Neural progenitor cell (in vitro differentiated cells): ENCODE measurements around the gene OR10J4. TPM values are rescaled to one million over a fixed set of nuclear protein-coding genes. Genes with fewer than 3 reads are reported as not detected.
"Not testable (repeated sequence)": the region's sequence is repeated elsewhere in the genome, so short reads cannot be mapped to it uniquely, and the experiment has no call there.

Experiments
- DNase-seq: peaks from one replicate; pipeline ENCODE4 v3.0.0-alpha.2; 2016; ENCODE audit warnings: low spot score
- H2AFZ ChIP-seq: fragments of 200-600 bp; sonication (generic); replicated peaks from 2 replicates; pipeline ENCODE4 v1.6.1; 2016; ENCODE audit warnings: antibody characterized with exemption
- H3F3A ChIP-seq: fragments of 200-600 bp; sonication (generic); 2 replicates; pipeline ENCODE4 v1.6.1; 2016; ENCODE audit warnings: antibody characterized with exemption, low read depth
- H3K27ac ChIP-seq: fragments of 200-600 bp; sonication (generic); 2 replicates; pipeline ENCODE4 v1.5.1; 2016; ENCODE audit warnings: mild to moderate bottlenecking
- H3K27me3 ChIP-seq: fragments of 200-600 bp; sonication (generic); 2 replicates; pipeline ENCODE4 v1.6.1; 2016; ENCODE audit warnings: mild to moderate bottlenecking, moderate library complexity
- H3K36me3 ChIP-seq: fragments of 200-600 bp; sonication (generic); 2 replicates; pipeline ENCODE4 v1.5.1; 2016
- H3K4me1 ChIP-seq: fragments of 200-600 bp; sonication (generic); 2 replicates; pipeline ENCODE4 v1.6.1; 2016; ENCODE audit warnings: mixed run types
- H3K4me2 ChIP-seq: fragments of 200-600 bp; sonication (generic); 2 replicates; pipeline ENCODE4 v1.6.1; 2016
- H3K4me3 ChIP-seq: fragments of 200-600 bp; sonication (generic); 2 replicates; pipeline ENCODE4 v1.5.1; 2016
- H3K79me2 ChIP-seq: fragments of 200-600 bp; sonication (generic); 2 replicates; pipeline ENCODE4 v1.6.1; 2016; ENCODE audit warnings: low read depth
- H3K9ac ChIP-seq: fragments of 200-600 bp; sonication (generic); 2 replicates; pipeline ENCODE4 v1.6.1; 2016
- H3K9me3 ChIP-seq: fragments of 200-600 bp; sonication (generic); 2 replicates; pipeline ENCODE4 v1.5.1; 2016; ENCODE audit warnings: low read depth
- H4K20me1 ChIP-seq: fragments of 200-600 bp; sonication (generic); 2 replicates; pipeline ENCODE4 v1.6.1; 2016; ENCODE audit warnings: low read depth
- H3K27ac Mint-ChIP-seq: 3 replicates; pipeline ENCODE4 v1.8.0; 2021; ENCODE audit warnings: mixed read lengths
- H3K27me3 Mint-ChIP-seq: 2 replicates; pipeline ENCODE4 v1.8.0; 2022; ENCODE audit warnings: low read depth, mild to moderate bottlenecking, inconsistent platforms, moderate library complexity, mixed read lengths; ENCODE audit not compliant: insufficient read depth
- H3K36me3 Mint-ChIP-seq: 3 replicates; pipeline ENCODE4 v1.8.0; 2021; ENCODE audit warnings: mixed read lengths
- H3K4me1 Mint-ChIP-seq: 3 replicates; pipeline ENCODE4 v1.8.0; 2021; ENCODE audit warnings: mixed read lengths
- H3K4me3 Mint-ChIP-seq: 3 replicates; pipeline ENCODE4 v1.8.0; 2021; ENCODE audit warnings: mild to moderate bottlenecking, moderate library complexity, mixed read lengths
- H3K9me3 Mint-ChIP-seq: 3 replicates; pipeline ENCODE4 v1.8.0; 2020; ENCODE audit warnings: mixed read lengths
- CTCF ChIP-seq: fragments of 200-600 bp; sonication (generic); IDR thresholded peaks from 2 replicates; pipeline ENCODE4 v1.5.1; 2017; ENCODE audit warnings: antibody characterized with exemption, mild to moderate bottlenecking
- EZH2 ChIP-seq: fragments of 200-600 bp; sonication (generic); IDR thresholded peaks from 2 replicates; pipeline ENCODE4 v1.6.1; 2017; ENCODE audit warnings: antibody characterized with exemption, mild to moderate bottlenecking, moderate library complexity
- EZH2phosphoT487 ChIP-seq: fragments of 200-600 bp; sonication (generic); IDR thresholded peaks from 2 replicates; pipeline ENCODE4 v1.6.1; 2017; ENCODE audit warnings: antibody characterized with exemption
- total RNA-seq: library from RNA; depleted of rRNA; stranded (reverse); fragments of >200 nt; gene quantifications from 2 replicates; pipeline ENCODE4 v1.2.3, GENCODE V29; 2015; ENCODE audit warnings: low replicate concordance

Gene OR10J4
- total RNA-seq, 1 donor from 2014 or later = not detected

DNA sequence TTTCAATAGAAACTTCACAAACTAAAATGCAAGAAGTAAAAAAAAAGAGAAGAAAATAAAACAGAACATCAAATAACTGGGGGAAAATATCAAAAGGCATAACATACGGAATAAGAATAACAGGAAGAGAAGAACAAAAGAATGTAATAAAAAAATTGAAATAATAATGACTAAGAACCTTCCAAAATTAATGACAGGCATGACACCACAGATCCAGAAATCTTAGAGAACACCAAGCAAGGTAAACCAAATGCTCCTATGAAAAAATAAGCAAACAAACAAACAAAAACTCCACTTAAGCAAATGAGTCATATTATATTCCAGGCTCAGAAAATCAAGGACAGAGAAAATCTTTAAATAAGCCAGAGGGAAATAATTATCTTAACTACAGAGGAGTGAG lies 16.2 kb downstream of the OR10J4 start:
- H3K36me3 Mint-ChIP-seq = no peaks in the 10 kb centered on the region
- no peak overlapping the region for H3K27ac Mint-ChIP-seq
- H3K9ac ChIP-seq = no peak overlapping the region
- H3K4me3 Mint-ChIP-seq = no peak overlapping the region
- no peak for DNase-seq
- no peak overlapping the region for H3K4me3 ChIP-seq
- no peak overlapping the region for H3K27ac ChIP-seq
- H4K20me1 ChIP-seq = no peaks in the 10 kb centered on the region
- H3K79me2 ChIP-seq = no peaks in the 10 kb centered on the region
- H3K36me3 ChIP-seq = no peaks in the 10 kb centered on the region
- H3F3A ChIP-seq = no peaks in the 10 kb centered on the region
- H2AFZ ChIP-seq = no peak overlapping the region
- TF ChIP-seq EZH2 (no peak), EZH2phosphoT487 (no peak), CTCF (no peak)
- H3K4me2 ChIP-seq = no peak overlapping the region
- H3K4me1 ChIP-seq = no peaks in the 10 kb centered on the region
- H3K27me3 ChIP-seq = no peaks in the 10 kb centered on the region
- H3K9me3 ChIP-seq = peaks cover 42% of the 10 kb centered on the region
- H3K4me1 Mint-ChIP-seq = no peaks in the 10 kb centered on the region
- H3K27me3 Mint-ChIP-seq = no peaks in the 10 kb centered on the region
- H3K9me3 Mint-ChIP-seq = peaks cover 18% of the 10 kb centered on the region

GRCh38 chr1:159449605-159450004 lies 17.6 kb downstream of the OR10J4 start:
- peaks cover 18% of the 10 kb centered on the region for H3K9me3 Mint-ChIP-seq
- not testable (repeated sequence) for H3K4me3 ChIP-seq

GRCh38 chr1:159459551-159459950 lies 27.5 kb downstream of the OR10J4 start:
- Histone ChIP-seq H3K9ac (no peak overlapping the region), H3K27me3 (no peaks in the 10 kb centered on the region), H3K4me1 (no peaks in the 10 kb centered on the region), H4K20me1 (no peaks in the 10 kb centered on the region), H3K36me3 (no peaks in the 10 kb centered on the region), H3K9me3 (peaks cover 38% of the 10 kb centered on the region), H3K4me3 (no peak overlapping the region), H3K27ac (no peak overlapping the region), H3F3A (no peaks in the 10 kb centered on the region), H2AFZ (no peak overlapping the region), H3K4me2 (no peak overlapping the region), H3K79me2 (no peaks in the 10 kb centered on the region)
- no peaks in the 10 kb centered on the region for H3K36me3 Mint-ChIP-seq
- no peak for DNase-seq
- no peak overlapping the region for H3K4me3 Mint-ChIP-seq
- H3K9me3 Mint-ChIP-seq = peaks cover 14% of the 10 kb centered on the region
- no peaks in the 10 kb centered on the region for H3K4me1 Mint-ChIP-seq
- H3K27me3 Mint-ChIP-seq = no peaks in the 10 kb centered on the region
- TF ChIP-seq EZH2phosphoT487 (no peak), CTCF (no peak), EZH2 (no peak)
- no peak overlapping the region for H3K27ac Mint-ChIP-seq

More at GRCh38 chr1:159449605-159450004, 17.6 kb downstream of the OR10J4 start:
- H3F3A ChIP-seq, H3K4me3 Mint-ChIP-seq, H3K4me2 ChIP-seq, H3K36me3 Mint-ChIP-seq, H4K20me1 ChIP-seq, H3K4me1 Mint-ChIP-seq, H3K4me1 ChIP-seq, H3K27ac Mint-ChIP-seq, H3K79me2 ChIP-seq, H3K27ac ChIP-seq, DNase-seq, H3K27me3 ChIP-seq, H3K36me3 ChIP-seq, H2AFZ ChIP-seq, H3K27me3 Mint-ChIP-seq, H3K9ac ChIP-seq: not testable (repeated sequence)
- H3K9me3 ChIP-seq = peaks cover 40% of the 10 kb centered on the region

DNA sequence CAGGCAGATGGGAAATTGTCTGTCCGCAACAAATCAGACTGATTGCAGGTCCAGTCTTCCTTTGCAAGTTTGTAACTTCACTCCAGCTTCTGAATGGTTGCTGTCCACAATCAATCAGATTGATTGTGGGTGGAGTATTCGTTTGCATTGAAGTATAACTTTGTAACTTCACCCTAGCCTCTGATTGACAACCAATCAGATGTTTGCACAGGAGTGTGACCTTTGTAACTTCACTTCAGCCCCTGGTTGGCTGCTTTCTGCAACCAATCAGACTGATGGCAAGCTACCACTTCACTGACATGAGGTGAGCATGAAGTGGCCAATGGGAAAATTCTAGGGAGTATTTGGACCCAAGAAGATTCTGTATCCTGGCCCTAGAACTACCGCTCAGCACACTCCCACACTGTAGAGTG lies 33.2 kb downstream of the OR10J4 start:
- Histone ChIP-seq H3K36me3 (no peaks in the 10 kb centered on the region), H4K20me1 (no peaks in the 10 kb centered on the region), H3F3A (no peaks in the 10 kb centered on the region), H3K4me1 (no peaks in the 10 kb centered on the region), H3K9ac (no peak overlapping the region), H3K9me3 (peaks cover 38% of the 10 kb centered on the region), H3K79me2 (no peaks in the 10 kb centered on the region), H2AFZ (no peak overlapping the region), H3K27ac (no peak overlapping the region), H3K4me3 (no peak overlapping the region), H3K4me2 (no peak overlapping the region), H3K27me3 (no peaks in the 10 kb centered on the region)
- DNase-seq = no peak
- no peaks in the 10 kb centered on the region for H3K27me3 Mint-ChIP-seq
- no peak overlapping the region for H3K4me3 Mint-ChIP-seq
- H3K4me1 Mint-ChIP-seq = no peaks in the 10 kb centered on the region
- H3K36me3 Mint-ChIP-seq = no peaks in the 10 kb centered on the region
- TF ChIP-seq EZH2 = no peak
- no peak for TF ChIP-seq EZH2phosphoT487
- no peak for TF ChIP-seq CTCF
- H3K9me3 Mint-ChIP-seq = peaks cover 13% of the 10 kb centered on the region
- no peak overlapping the region for H3K27ac Mint-ChIP-seq
